PC-3 (cell line): ENCODE measurements around the gene SCO2.

Source experiments
- CTCF ChIP-seq: fragments of 300-600 bp; sonication (generic); conservative IDR thresholded peaks from 2 replicates; pipeline ENCODE4 v1.5.1; 2017; ENCODE audit warnings: antibody characterized with exemption, low read depth, mild to moderate bottlenecking, low read length
- EZH2 ChIP-seq: fragments of 300-600 bp; sonication (generic); IDR thresholded peaks from one replicate; pipeline ENCODE4 v1.6.1; 2017; ENCODE audit warnings: antibody characterized with exemption, mild to moderate bottlenecking, low read length; ENCODE audit not compliant: unreplicated experiment
- EZH2phosphoT487 ChIP-seq: fragments of 300-600 bp; sonication (generic); IDR thresholded peaks from 2 replicates; pipeline ENCODE4 v1.6.1; 2018; ENCODE audit warnings: mild to moderate bottlenecking, antibody characterized with exemption, low read length, borderline replicate concordance

- TF ChIP-seq CTCF: no peak
- TF ChIP-seq EZH2: no peak
- TF ChIP-seq EZH2phosphoT487: no peak
Observed at GRCh38 chr22:50508897-50509296, 16.5 kb downstream of the SCO2 start.
